GM19023 (cell line): ENCODE measurements around the gene ZBTB2.

Experiments used
- ATAC-seq: cut with Tn5 transposase; IDR thresholded peaks from one replicate; pipeline ENCODE4 v1.9.1; 2021; ENCODE audit warnings: mild to moderate bottlenecking, moderate library complexity; ENCODE audit not compliant: unreplicated experiment

ZBTB2 gene, protein sequence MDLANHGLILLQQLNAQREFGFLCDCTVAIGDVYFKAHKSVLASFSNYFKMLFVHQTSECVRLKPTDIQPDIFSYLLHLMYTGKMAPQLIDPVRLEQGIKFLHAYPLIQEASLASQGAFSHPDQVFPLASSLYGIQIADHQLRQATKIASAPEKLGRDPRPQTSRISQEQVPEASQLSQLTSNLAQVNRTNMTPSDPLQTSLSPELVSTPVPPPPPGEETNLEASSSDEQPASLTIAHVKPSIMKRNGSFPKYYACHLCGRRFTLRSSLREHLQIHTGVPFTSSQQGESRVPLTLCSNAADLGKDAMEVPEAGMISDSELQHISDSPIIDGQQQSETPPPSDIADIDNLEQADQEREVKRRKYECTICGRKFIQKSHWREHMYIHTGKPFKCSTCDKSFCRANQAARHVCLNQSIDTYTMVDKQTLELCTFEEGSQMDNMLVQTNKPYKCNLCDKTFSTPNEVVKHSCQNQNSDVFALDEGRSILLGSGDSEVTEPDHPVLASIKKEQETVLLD

GRCh38 chr6:151391471-151392413, at the start of gene ZBTB2:
Gene ZBTB2 (minus strand): TSS chr6:151391559. CDS start chr6:151373637, 17,922 bp downstream.
- ATAC-seq = peak; percentile 4

- peak; percentile 46 for ATAC-seq
Observed at GRCh38 chr6:151440930-151441329, 49.6 kb upstream of the ZBTB2 start.

DNA sequence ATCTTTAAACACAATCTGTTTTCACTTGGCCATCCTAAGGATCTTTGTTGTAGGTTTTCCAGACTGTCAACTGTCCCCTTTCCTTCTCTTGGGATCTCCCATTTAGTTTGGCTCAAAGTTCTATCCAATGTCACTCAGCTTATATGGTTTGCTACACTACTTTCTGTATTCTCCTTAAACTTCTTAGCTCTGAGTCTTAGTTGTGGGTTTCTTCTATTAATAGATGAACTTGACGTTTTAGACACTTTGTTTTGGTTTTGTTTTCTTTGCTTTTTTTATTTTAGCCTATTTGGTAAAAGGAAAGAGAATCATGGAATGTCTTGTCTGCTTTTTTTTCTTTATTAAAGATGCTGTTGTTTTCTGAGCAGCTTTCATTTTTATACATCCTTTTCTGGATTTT, 49.1 kb upstream of the ZBTB2 start:
- ATAC-seq = no peak

DNA sequence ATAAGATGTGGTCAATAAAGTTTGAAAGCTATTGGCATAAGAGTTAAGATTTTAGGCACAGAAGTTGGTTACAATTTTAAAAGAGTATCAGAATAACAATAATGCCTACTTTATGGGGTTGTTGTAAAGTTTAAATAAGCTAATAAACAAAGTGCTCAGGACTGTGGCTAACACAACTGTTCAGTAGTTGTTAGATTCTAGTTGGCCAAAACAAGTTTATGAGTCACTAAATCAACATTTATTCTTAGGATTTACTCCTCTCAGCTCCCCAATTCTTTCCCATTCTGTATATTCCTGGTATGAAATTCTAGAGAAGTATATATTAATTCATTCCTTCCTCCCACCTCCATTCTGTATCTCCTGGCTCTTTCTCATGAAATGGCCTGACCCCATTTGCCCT, 46.0 kb upstream of the ZBTB2 start:
- no peak for ATAC-seq

DNA sequence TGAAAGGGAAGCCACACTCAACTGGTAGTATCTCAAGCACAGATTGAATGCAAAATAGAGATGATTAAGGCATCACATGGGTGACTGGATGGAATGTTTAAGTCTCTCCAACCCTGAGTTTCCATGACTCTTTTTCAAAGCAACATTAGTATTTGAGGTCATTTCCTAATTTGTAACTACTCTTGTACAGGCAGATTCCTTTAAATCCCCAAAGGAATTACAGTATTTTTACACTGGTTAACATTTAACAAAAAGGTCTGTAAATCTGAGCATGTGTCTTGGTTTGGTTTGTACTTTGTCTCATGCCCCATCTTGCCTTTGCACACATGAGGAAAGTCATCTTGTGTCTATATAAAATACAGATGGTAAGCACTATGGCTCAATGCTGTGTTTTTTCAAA, 45.4 kb upstream of the ZBTB2 start:
- ATAC-seq = no peak

- ATAC-seq = no peak
Observed at GRCh38 chr6:151436300-151436699, 44.9 kb upstream of the ZBTB2 start.

GRCh38 chr6:151434369-151434768, 43.0 kb upstream of the ZBTB2 start:
- no peak for ATAC-seq

GRCh38 chr6:151432651-151433050, 41.3 kb upstream of the ZBTB2 start:
- no peak for ATAC-seq

GRCh38 chr6:151431337-151431736, 40.0 kb upstream of the ZBTB2 start:
- ATAC-seq = no peak

DNA sequence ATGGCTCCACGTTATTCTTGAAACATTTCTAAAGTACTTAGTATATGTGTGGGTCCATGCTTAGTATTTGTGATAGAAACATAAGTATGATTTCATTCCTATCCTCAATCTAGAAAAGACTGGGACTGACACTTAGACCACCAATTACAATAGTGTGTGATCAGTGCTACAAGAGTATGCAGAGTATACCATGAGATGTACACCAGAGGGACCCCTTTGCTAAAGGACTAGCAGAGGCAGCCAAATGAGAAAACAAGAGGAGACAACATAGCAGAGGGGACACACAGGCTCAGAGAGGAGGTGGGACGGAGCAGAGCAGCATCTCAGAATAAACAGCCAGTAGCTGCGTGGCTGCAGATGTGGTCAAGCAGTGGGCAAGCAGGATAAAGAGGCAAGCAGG, 39.5 kb upstream of the ZBTB2 start:
- ATAC-seq = no peak

GRCh38 chr6:151428093-151428735, 36.9 kb upstream of the ZBTB2 start:
- no peak for ATAC-seq

GRCh38 chr6:151425561-151425960, 34.2 kb upstream of the ZBTB2 start:
- ATAC-seq = no peak

DNA sequence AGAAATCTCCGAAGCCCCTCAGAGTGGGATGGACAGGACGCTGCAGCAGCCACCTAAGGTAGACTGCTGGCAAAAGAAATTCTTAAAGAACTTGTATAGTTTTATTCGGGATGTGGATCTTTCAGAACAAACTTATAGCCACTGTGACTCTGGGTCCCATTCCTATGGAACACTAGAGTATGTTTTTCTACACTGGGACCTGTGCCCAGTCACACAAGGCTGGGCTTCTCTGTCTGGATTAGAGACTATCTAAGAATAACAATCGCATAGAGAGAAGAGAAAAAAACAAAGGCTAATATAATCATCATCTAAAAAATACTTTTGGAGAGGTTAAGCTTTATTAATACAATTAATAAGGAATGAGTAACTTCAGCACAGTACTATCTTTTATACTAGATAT, 31.6 kb upstream of the ZBTB2 start:
- ATAC-seq = no peak

GRCh38 chr6:151417477-151417876, 26.1 kb upstream of the ZBTB2 start:
- no peak for ATAC-seq

GRCh38 chr6:151414641-151415260, 23.4 kb upstream of the ZBTB2 start:
- ATAC-seq = no peak

DNA sequence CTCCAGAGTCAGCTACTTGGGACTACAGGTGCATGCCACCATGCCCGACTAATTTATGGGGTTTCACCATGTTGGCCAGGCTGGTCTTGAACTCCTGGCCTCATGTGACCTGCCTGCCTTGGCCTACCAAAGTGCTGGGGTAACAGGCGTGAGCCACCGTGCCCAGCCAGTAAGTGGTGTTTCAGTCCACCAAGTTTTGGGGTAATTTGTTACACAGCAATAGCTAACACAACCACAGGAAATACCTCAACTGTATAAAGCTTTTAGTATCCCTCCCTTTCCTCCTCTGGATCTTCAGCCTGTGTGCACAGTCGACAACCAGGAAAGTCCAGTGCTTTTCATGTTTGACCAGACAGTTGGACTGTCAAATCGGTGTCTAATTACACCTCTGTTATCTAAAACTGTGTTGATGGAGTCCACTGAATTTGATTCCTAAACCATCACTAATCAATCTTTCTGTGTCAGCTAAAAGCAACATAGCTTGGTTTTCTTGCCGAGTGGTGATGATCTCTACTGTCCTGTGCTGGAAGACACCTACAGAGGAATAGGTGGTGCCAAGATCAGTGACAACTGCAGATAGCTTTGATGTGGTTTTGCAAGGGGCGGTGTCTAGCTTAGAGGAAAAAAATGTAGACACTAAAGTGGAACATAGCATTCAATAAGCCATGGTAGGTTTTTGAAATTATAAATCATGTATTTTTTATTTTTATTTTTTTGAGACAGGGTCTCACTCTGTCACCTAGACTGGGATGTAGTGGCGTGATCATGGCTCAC, 22.2 kb upstream of the ZBTB2 start:
- ATAC-seq = no peak

- ATAC-seq = no peak
Observed at GRCh38 chr6:151412909-151413308, 21.6 kb upstream of the ZBTB2 start.

GRCh38 chr6:151409679-151410078, 18.3 kb upstream of the ZBTB2 start:
- no peak for ATAC-seq

DNA sequence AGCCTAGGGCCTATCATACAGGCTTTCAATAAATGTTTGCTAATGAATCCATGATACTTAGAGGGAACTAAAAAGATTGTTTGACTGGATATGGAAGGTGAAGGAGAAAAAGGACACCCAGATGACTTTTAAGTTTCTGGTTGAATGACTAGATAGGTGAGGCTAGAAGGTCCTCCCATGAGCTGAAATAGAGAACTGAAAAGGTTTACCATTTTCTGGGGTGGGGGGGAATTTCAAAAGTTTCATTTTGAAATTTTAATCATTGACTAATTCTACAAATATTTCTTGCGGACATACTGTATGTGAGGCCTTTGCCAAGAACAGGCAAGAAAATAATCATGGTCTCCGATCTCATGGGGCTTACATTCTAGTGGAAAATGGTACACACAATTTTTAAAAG, 17.9 kb upstream of the ZBTB2 start:
- peak; percentile 58 for ATAC-seq

GRCh38 chr6:151408858-151409257, 17.5 kb upstream of the ZBTB2 start:
- peak; percentile 8 for ATAC-seq
